ENCODE results near the gene LZTS3. TPM values are rescaled to one million over a fixed set of nuclear protein-coding genes. Genes with fewer than 3 reads are reported as not detected.

The LZTS3 gene
- total and polyA plus RNA-seq, 2 of the 8 experiments (the other 6 are each of a cell fraction or from before 2014, with no cell fraction given): 31.8 to 33.5 TPM

- TF ChIP-seq, protein P1, sequence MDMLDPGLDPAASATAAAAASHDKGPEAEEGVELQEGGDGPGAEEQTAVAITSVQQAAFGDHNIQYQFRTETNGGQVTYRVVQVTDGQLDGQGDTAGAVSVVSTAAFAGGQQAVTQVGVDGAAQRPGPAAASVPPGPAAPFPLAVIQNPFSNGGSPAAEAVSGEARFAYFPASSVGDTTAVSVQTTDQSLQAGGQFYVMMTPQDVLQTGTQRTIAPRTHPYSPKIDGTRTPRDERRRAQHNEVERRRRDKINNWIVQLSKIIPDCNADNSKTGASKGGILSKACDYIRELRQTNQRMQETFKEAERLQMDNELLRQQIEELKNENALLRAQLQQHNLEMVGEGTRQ (IDR thresholded peaks at IDR 0.05; ENCODE audit: low read length): no peak
- no peak for TF ChIP-seq TBP (IDR thresholded peaks at IDR 0.05; ENCODE audit: low read depth, low read length)
- TF ChIP-seq, protein P2, sequence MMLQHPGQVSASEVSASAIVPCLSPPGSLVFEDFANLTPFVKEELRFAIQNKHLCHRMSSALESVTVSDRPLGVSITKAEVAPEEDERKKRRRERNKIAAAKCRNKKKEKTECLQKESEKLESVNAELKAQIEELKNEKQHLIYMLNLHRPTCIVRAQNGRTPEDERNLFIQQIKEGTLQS (IDR thresholded peaks at IDR 0.05; ENCODE audit: insufficient read depth, low read depth, low read length): no peak
- TF ChIP-seq EGR1 (IDR thresholded peaks at IDR 0.05; ENCODE audit: borderline replicate concordance, low read depth, low read length): no peak
- TF ChIP-seq KDM5A (IDR thresholded peaks at IDR 0.05; ENCODE audit: low read length): no peak
- no peak for TF ChIP-seq PHF8 (conservative IDR thresholded peaks at IDR 0.05; ENCODE audit: low read depth, low read length)
Measured at GRCh38 chr20:3175270-3175669, 1.9 kb upstream of the LZTS3 start (continued).

Data from H1 (cell line).